HK-2 (cell line): ENCODE measurements around the gene GABRB3.
"Not testable (repeated sequence)": the region's sequence is repeated elsewhere in the genome, so short reads cannot be mapped to it uniquely, and the experiment has no call there.

Experiments used
- DNase-seq: peaks from one replicate; pipeline ENCODE4 v3.0.0-alpha.2; 2018; ENCODE audit not compliant: unreplicated experiment

The GABRB3 gene

DNA sequence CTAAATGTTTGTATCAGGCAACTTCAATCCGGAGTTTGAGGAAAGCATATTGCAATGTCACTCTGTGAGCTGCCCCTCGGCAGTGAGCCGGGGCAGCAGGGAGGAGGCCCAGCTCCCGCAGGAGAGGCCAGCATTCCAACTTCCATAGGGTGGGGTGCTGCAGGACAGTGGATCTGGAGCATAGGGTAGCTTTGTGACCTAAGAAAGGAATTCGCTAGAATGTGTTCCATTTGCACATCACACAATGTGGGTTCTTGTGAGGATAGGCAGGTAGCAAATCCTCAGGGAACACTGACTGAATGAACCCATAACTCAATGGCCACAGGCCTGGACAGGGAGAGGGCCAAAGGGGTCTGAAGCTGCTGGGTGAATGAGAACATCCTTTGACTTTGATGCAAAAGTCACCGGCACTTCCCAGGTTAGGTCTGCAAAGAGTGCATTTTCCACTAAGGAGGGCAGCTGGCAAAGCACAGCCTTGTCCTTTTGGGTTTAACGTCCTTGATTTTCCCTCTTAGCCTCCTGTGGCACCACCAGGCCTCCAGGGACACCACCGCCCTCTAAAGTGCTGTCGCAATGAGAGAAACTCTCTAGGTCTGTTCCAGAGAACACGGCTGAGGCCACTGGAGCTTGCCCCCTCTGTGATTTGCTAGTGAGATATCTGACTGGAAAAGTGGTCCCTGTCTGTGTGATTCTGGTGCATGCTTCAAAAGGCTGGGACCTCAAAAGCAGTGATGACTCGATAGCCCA, 36.2 kb downstream of the GABRB3 start:
- DNase-seq: no peak

DNA sequence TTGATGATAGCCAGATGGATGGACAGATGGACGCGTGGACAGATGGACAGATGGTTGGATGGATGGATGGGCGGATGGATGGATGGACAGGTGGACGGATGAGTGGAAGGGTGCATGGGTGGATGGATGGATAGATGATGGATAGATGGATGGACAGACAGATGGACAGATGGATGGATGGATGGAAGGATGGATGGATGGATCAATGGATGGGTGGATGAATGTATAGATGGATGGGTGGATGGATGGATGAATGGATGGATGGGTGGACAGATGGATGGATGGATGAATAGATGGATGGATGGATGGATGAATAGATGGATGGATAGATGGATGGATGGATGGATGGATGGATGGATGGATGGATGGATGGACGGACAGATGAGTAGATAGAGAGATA, 40.9 kb downstream of the GABRB3 start:
- no peak for DNase-seq

DNA sequence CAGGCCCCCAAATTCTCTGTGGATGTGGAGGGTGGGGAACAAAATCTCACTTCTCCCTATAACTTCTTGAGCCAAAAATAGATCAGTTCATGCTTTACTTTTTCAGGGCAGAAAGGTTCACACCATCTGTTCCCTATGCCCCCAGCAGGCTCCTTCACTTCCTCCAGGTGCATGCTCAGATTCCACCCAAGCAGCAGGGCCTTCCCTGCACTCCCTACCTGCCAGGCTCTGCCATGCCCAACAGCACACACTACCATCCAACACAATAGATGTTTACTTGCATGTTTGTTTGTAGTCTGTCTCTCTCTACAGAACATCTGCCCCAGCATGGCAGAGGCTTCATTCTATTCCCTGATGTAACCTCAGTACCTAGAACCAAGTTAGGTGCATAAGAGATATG, 43.3 kb downstream of the GABRB3 start:
- DNase-seq: no peak

DNA sequence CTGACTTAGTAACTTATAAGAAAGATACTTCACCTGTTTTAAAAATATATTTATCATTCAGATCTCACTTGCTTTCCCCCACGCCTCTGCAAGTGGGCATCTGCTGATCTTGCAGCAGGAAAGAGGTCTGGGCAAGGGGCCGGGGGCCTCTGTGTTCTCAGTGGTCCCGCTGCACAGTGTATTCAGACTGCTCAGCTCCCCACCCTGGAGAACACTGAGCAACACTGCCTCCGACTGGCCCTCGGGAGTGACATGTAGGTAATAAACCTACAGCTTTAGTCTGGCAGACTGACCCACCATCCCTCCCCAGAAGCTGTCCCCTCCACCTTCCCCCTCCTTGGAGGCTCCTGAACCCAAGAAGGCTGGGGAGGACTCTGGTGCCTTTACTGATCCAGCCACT, 43.8 kb downstream of the GABRB3 start:
- no peak for DNase-seq

DNA sequence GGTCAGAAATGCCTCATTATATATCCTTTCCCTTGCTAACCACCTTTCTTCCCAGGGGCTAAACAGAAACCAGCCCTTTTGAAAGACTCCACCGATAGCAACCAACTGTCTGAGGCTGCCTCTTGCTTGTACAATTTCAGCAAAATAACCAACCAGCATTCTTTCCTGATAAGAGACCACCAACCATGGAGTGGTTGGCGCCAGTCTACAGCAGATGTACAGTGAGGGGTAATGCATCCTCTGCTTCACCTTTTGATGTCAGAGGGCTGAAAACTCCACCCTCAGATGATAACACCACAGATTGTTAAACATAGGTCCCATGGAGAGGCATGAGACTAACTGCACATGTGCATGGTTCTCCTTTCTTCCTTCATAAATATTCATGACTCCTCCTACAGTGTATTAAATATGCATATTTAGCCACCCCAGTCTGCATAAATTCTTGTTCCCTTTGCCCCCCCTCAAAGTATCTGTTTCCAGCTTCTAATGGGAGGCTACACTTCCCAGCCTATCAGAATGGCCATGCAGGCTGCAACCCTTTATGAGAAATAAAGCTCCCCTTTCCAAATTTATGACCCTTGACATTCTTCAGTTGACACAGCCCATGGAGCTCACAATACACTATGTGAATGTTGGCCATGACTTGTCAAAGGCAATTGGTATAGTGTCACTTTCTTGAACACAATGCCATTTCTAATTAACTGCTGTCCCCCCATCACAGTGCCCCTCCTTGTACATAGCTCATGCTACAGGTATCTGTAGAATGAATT, 48.3 kb downstream of the GABRB3 start:
- no peak for DNase-seq

DNA sequence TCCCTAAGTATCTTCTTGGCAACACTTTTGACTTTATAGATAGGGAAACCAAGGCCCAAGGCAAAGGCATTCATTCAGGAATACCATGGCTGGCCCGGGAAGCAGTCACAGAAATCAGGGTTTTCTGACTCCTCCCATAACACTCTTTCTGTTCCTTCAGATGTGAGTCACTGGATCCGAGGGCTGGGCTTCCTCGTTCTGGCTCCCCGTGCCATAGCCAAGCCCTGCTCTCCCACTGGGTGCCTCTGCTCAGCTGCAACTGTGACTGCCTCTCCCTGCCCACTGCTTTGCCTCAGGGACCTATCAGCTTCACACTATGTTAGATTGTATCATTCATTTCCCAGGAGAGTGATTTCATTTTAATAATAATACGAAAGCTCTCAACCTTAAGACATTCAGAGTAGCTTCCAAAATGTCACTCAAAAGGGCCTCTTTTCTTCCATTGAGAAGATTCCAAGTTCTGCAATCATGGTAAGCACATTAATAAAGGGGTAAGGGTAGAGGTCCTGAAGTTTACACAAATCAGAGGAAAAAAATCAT, 50.2 kb downstream of the GABRB3 start:
- peak; percentile 0 for DNase-seq

DNA sequence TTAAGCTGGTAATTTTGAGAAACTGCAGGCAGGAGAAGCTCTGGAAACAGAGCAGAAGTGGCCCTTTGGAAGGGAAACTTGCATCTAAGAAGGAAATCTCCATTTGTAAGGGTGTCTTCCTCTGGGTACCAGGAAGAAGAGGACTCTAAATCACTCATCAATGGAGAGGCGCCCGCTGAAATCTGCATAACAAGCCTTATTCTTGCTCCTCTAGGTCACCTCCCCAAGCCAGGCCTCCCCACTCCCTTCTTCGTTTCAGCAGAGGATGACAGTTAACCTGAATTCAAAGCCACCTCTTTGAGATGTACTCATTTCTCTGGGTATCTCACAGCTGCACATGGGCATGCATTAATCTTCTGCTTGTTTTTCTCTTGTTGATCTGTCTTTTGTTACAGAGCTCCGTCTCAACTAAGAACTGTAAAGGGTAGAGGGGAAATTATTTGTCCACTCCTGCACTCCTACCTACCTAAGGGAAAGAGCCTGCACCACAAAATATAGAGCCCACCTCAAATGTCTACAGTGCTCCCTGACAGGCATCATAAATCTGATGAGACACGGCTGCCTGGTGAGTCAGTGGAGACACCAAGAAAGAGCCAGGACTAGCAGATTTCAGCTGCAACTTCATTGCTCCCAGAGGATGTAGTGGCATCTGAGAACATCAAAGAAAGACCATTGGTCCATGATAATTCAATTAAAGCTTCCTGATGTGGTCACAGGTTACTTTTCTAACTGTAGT, 51.5 kb downstream of the GABRB3 start:
- no peak for DNase-seq

DNA sequence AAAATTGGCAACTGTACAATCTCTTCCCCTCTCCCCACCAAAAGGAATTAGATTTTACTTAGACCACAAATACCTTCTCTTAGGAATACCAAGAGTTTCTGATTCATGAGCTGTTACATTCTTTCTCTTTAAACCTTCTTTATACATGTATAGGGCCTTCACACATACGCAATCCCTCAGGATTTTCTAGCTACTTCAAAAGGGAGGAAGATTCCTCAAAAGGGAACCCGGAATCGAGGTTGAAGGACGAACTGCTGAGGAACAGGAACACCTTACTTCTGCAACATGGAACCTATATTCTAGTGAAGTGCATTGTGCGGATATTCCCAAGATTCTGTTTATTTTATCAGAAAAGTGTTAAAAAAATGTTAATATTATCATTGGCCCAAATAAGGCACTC, 52.3 kb downstream of the GABRB3 start:
- no peak for DNase-seq

DNA sequence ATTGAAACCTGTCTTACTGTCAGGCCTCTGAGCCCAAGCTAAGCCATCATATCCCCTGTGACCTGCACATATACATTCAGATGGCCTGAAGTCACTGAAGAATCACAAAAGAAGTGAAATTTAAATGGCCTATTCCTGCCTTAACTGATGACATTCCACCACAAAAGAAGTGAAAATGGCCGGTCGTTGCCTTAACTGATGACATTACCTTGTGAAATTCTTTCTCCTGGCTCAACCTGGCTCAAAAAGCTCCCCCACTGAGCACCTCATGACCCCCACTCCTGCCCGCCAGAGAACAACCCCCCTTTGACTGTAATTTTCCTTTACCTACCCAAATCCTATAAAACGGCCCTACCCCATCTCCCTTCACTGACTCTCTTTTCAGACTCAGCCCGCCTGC, 53.0 kb downstream of the GABRB3 start:
- DNase-seq: not testable (repeated sequence)

DNA sequence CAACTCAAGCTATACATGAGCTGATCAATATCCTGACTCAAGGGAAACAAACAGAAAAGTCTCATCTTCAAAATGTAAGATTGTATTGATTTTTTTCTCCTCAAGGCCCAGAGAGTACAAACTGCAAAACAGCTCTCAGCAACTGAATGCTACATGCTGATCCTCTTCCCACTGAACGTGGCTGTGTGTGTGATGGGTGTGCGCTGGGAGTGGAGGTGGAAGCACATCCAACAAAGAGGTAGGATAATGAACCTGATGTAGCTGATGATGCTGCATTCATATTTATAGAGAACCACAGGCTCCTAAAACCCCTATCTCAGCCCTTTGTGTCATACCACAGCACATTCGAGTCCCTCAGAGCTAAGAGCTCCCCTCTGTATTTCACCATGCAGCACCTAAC, 56.8 kb downstream of the GABRB3 start:
- DNase-seq: no peak

DNA sequence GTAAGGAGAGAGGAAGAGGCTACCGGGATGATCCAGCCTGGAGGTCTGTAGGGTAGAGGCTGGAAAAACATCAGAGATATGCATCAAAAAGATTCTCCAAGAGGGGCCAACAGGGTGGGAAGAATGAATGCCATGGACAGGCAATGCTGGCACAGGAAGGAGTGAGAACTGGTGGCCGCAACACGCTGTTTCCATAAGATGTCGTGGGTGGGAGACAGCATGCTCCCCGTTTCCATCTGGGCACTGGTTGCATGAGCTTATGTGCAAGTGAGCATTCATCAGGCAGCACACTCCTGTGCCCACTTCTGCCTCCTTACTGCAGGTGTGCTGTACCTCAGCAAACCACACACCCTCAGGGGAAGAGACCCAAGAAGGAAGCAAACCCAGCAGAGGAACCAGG, 59.4 kb downstream of the GABRB3 start:
- no peak for DNase-seq

DNA sequence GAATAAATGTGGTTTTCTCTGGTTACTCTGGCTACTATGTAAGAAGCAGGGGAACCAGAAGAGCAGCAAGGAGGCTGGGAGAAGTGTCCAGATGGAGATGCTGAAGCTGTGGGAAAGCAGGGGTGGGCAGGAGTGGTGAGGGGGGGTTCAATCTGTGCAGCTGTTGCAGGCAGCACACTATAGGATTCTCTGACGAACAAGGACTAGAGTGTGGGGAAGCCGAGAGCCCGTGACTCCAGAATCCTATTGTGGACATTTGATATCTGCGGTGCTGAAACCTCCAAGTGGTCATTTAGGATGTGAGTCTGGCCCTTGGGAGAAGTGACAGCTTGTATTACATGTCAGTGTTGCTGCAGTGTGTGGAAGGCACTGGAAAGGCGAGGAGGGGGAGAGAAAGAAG, 60.5 kb downstream of the GABRB3 start:
- no peak for DNase-seq

DNA sequence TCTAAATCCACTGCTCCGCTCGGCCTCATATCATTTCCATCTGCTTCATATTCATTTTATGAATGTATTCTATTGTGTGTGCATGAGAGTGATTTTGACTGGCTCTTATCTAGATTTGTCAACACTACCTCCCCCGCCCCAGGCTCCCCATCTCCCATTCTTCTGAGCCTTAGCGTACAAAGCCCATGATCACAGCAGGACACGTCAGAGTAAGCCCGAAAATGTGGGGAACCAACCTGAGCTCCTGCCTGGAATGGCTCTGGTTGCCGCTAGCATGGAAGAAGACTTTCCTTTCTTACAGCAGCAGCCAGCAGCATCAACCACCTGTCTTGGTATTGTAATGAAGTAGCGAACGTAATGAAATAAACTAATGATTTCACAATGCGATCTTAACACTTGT, 61.4 kb downstream of the GABRB3 start:
- no peak for DNase-seq

DNA sequence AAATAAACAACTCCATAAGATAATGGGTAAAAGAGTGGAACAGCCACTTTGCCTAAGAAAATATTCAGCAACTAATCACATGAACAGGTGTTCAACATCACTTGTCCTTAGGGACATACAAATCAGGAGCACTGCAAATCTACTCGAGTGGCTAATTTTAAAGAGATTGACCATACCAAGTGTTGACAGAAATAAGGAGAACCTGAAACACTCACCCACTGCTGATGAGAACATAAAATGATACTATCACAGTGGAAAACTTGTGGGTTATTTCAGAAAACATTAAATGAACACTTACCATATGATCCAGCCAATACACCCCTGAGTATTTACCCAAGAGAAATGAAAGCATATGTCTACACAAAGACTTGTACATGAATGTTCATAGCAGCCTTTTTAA, 70.5 kb downstream of the GABRB3 start:
- no peak for DNase-seq

DNA sequence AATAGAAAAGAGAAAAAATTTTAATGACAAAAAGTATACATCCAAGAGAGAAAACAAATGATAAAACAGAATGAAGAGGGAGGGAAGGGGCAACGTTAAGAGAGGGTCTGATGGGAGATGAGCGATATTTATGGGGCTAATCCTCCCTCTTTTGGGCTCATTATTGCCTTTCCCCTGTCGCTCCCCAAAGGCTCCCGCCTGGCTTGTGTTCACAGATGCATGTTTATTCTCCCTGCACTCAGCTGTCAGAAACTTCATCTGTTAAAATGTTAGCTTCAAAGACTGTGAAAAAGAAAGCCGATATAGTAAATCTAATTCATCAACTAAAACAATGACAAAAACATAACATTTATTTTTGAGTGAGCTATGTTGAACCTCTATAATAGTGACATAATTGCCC, 74.3 kb downstream of the GABRB3 start:
- no peak for DNase-seq

DNA sequence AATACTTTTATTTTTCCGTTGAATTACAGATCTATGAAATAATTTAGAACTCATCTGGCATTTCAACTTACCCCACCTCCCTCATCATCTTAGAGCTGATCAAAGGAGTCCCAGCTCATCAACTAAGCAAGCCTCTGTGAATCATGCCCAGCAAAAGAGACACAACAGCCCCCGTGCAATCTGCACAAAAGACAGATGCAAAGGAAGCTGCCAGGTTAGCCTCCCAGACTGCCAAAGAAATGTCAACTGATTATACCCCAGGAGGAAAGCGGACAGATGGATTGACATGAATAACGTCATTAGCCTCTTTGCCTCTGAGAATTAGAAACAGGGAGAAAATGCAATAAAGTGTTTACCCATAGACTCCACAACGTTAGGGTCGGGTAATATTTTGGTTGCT, 75.0 kb downstream of the GABRB3 start:
- DNase-seq: no peak

DNA sequence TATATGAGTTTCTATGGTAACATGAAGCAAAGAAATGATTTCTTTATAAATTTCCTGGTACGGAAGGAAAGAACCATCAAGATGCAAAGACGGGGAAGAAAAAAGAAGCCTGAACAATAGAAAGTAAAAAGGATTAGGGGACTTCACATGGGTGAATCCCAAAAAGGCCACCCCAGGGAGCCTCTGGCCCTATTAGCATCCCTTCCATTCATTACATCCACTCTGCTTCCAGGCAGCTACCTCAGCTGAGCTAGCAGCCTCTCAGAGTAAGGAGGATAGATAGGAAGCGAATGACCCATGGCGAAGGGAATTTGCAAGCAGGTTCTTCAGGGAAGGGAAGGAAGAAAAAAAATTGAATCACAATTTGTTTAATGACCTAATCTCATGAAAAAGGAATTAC, 81.6 kb downstream of the GABRB3 start:
- DNase-seq: no peak

DNA sequence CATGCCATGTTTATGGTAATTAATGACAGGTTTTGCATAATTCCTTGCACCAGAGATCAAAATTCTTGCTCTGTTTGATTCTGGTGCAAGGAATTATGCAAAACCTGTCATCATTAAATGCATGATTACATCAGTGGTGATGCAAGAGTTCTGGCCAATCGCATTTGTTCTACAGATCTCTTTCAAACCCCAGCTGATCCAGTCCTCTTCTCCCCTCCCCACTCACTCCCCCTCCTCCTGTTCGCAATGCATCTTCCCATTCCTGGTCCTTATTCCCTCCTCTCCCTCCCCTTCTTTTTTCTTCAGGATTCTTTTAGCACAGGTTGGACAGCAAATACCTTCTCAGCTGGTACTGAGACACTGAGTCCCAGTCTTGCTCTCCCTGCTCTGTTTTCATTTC, 82.1 kb downstream of the GABRB3 start:
- DNase-seq: no peak

DNA sequence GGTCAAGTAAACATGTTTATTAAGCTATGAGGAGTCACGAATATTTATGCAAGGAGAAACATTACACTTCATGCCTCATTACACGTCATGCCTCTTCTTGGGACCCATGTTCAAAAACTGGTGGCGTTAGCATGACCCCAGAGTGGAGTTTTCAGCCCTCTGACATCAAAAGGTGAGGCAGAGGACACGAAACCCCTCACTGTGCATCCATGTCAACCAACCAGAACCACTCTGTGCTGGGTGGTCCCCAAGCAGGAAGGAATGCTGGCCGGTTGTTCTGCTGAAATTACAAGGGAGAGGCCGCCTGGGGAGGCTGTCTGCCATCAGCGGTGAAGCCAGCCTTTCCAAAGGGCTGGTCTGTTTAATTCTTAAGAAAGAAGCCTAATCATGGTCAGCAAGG, 83.4 kb downstream of the GABRB3 start:
- DNase-seq: no peak

DNA sequence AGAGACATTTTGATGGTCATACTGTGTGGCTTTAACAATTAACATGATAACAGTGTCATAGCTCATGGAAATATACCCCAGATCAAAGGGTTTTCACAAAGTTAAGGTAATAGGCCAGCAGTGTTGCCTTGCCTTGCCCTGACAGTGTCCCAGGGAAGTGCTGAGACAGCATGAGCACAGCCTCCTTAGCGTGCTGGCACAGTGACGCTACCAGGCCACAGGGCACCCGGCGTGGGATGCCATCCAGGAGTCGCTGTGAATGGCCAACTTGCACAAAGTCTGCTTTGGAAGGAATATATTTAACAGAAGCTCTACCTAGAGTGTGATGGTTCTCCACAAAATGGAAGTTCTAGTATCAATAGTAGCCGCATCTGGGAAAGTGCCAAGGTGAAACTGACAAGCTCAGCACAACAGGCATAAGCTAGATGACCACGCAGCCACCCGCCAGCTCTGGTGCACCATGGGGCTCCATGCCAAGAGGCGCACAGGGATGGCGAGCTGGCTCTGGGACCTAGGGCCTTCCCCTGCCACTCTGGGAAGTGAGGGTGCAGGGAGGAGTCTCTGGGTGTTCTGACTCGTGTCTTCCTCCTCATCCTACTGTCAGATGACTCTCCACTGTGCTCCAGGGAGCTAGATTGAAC, 86.2 kb downstream of the GABRB3 start:
- DNase-seq: no peak

DNA sequence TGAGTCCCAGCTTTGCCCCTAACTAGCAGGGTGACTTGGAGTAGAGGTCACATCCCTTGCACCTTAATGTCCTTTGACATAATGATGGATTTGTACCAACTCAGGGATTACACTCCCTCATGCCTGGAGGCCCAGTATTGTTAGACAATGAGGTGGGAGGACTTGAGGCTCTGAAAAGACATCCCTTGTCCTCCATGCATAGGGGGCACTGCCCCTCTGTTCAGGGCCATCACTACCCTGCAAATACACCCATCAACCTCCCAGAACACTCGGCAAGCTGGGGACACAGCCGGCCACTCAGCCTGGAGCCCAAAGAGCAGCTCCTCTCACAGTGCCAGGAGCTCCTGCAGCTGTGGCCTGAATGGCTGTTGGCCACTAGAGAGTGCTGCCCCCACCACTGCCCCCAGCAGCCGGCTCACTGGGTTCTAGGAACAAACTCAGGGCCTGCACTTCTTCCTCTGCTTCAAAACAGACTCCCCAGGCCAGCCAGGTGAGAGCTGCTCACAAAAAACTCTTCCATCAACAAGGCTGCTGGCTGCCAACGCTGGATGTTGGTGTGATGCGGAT, 90.2 kb downstream of the GABRB3 start:
- no peak for DNase-seq

DNA sequence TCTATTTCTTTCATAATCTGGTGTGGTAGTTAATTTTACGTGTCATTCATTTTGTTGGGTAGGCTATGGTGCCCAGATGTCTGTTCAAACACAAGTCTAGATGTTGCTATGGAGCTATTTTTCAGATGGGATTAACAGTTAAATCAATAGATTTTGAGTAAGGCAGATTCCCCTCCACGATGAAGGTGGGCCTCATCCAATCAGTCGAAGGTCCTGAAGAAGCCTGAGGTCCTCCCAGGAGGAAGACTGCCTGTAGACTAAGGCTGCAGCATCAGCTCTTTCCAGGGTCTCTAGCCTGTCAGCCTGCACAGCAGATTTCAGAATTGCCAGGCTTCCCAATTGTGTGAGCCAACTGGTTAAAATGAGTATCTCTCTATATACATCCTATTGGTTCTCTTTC, 92.9 kb downstream of the GABRB3 start:
- DNase-seq: no peak
